Large intestine (tissue), 12 donors: Measurements from ENCODE around the gene RPS8. TPM values are rescaled to one million over a fixed set of nuclear protein-coding genes. Genes with fewer than 3 reads are reported as not detected.
"Not testable (repeated sequence)": the region's sequence is repeated elsewhere in the genome, so short reads cannot be mapped to it uniquely, and the experiment has no call there.

Source experiments
- DNase-seq, 2 donors: peaks; one replicate each; pipeline versions ENCODE4 v3.0.0 to v3.0.0-alpha.2; 2013
- H3K27ac ChIP-seq: one replicate; pipeline ENCODE4 v1.5.1; 2013; ENCODE audit warnings: low read length
- H3K27me3 ChIP-seq: 2 replicates; pipeline ENCODE4 v1.6.1; 2013; ENCODE audit warnings: low read length; ENCODE audit not compliant: control insufficient read depth, insufficient read depth
- H3K36me3 ChIP-seq: 2 replicates; pipeline ENCODE4 v1.6.1; 2013; ENCODE audit warnings: low read length; ENCODE audit not compliant: control insufficient read depth, insufficient read depth
- H3K4me1 ChIP-seq: one replicate; pipeline ENCODE4 v1.6.1; 2013; ENCODE audit warnings: low read length; ENCODE audit not compliant: control insufficient read depth, insufficient read depth
- H3K4me3 ChIP-seq: one replicate; pipeline ENCODE4 v1.5.1; 2013; ENCODE audit warnings: low read length
- H3K9me3 ChIP-seq: one replicate; pipeline ENCODE4 v1.6.1; 2013; ENCODE audit warnings: mild to moderate bottlenecking, low read depth, low read length, moderate library complexity; ENCODE audit not compliant: control insufficient read depth
- WGBS: methylation state at CpG from one replicate; pipeline ENCODE4 v1.1.5; 2013; ENCODE audit warnings: low lambda C conversion rate; ENCODE audit not compliant: insufficient coverage; 5-methylcytosine and 5-hydroxymethylcytosine counted together
- long read RNA-seq, 11 donors: transcript quantifications; one replicate each; lab custom pipeline, GENCODE V29; 2026
- polyA plus RNA-seq: library from polyadenylated mRNA; unstranded; fragments of 120-200 nt; gene quantifications from one replicate; pipeline ENCODE4 v1.2.1, GENCODE V29; 2013

The RPS8 gene
- 2,680 TPM for polyA plus RNA-seq
- long read RNA-seq, donor 1, transcript RPS8-203 (3 exons, 898 nt): minor isoform, 48 of 1,620 reads
- long read RNA-seq, donor 1, transcript RPS8-202 (6 exons, 881 nt): major isoform, 1,010 of 1,620 reads
- long read RNA-seq, donor 1, transcript RPS8-205 (2 exons, 391 nt): minor isoform, 53 of 1,620 reads
- long read RNA-seq, donor 1, transcript RPS8-207 (5 exons, 1,115 nt): minor isoform, 201 of 1,620 reads
- long read RNA-seq, donor 1, partial matches to known transcripts: 243 of 1,620 reads
- long read RNA-seq, donor 1, other reads (novel, unspliced or antisense): 49 of 1,620 reads
- long read RNA-seq, donor 2, transcript RPS8-205 (2 exons, 391 nt): minor isoform, 97 of 3,206 reads
- long read RNA-seq, donor 2, transcript RPS8-202 (6 exons, 881 nt): major isoform, 1,820 of 3,206 reads
- long read RNA-seq, donor 2, transcript RPS8-203 (3 exons, 898 nt): minor isoform, 140 of 3,206 reads
- long read RNA-seq, donor 2, transcript RPS8-207 (5 exons, 1,115 nt): minor isoform, 348 of 3,206 reads
- long read RNA-seq, donor 2, partial matches to known transcripts: 685 of 3,206 reads
- long read RNA-seq, donor 2, other reads (novel, unspliced or antisense): 89 of 3,206 reads
- long read RNA-seq, donor 3: 0 reads
- long read RNA-seq, donor 4, transcript RPS8-205 (2 exons, 391 nt): minor isoform, 25 of 385 reads
- long read RNA-seq, donor 4, transcript RPS8-202 (6 exons, 881 nt): major isoform, 200 of 385 reads
- long read RNA-seq, donor 4, transcript RPS8-203 (3 exons, 898 nt): minor isoform, 23 of 385 reads
- long read RNA-seq, donor 4, transcript RPS8-207 (5 exons, 1,115 nt): minor isoform, 48 of 385 reads
- long read RNA-seq, donor 4, partial matches to known transcripts: 82 of 385 reads
- long read RNA-seq, donor 4, other reads (novel, unspliced or antisense): 6 of 385 reads
- long read RNA-seq, donor 5, transcript RPS8-202 (6 exons, 881 nt): major isoform, 964 of 1,497 reads
- long read RNA-seq, donor 5, transcript RPS8-207 (5 exons, 1,115 nt): minor isoform, 177 of 1,497 reads
- long read RNA-seq, donor 5, transcript RPS8-203 (3 exons, 898 nt): minor isoform, 38 of 1,497 reads
- long read RNA-seq, donor 5, transcript RPS8-205 (2 exons, 391 nt): minor isoform, 43 of 1,497 reads
- long read RNA-seq, donor 5, partial matches to known transcripts: 210 of 1,497 reads
- long read RNA-seq, donor 5, other reads (novel, unspliced or antisense): 52 of 1,497 reads
- long read RNA-seq, donor 6, transcript RPS8-205 (2 exons, 391 nt): minor isoform, 312 of 3,709 reads
- long read RNA-seq, donor 6, transcript RPS8-203 (3 exons, 898 nt): minor isoform, 286 of 3,709 reads
- long read RNA-seq, donor 6, transcript RPS8-202 (6 exons, 881 nt): major isoform, 1,437 of 3,709 reads
- long read RNA-seq, donor 6, transcript RPS8-207 (5 exons, 1,115 nt): minor isoform, 414 of 3,709 reads
- long read RNA-seq, donor 6, partial matches to known transcripts: 1,109 of 3,709 reads
- long read RNA-seq, donor 6, other reads (novel, unspliced or antisense): 105 of 3,709 reads
- long read RNA-seq, donor 7, transcript RPS8-203 (3 exons, 898 nt): minor isoform, 93 of 1,754 reads
- long read RNA-seq, donor 7, transcript RPS8-207 (5 exons, 1,115 nt): minor isoform, 185 of 1,754 reads
- long read RNA-seq, donor 7, transcript RPS8-205 (2 exons, 391 nt): minor isoform, 95 of 1,754 reads
- long read RNA-seq, donor 7, transcript RPS8-202 (6 exons, 881 nt): major isoform, 790 of 1,754 reads
- long read RNA-seq, donor 7, partial matches to known transcripts: 520 of 1,754 reads
- long read RNA-seq, donor 7, other reads (novel, unspliced or antisense): 51 of 1,754 reads
- long read RNA-seq, donor 8, transcript RPS8-203 (3 exons, 898 nt): minor isoform, 199 of 4,301 reads
- long read RNA-seq, donor 8, transcript RPS8-202 (6 exons, 881 nt): major isoform, 2,330 of 4,301 reads
- long read RNA-seq, donor 8, transcript RPS8-207 (5 exons, 1,115 nt): minor isoform, 420 of 4,301 reads
- long read RNA-seq, donor 8, transcript RPS8-205 (2 exons, 391 nt): minor isoform, 171 of 4,301 reads
- long read RNA-seq, donor 8, partial matches to known transcripts: 1,003 of 4,301 reads
- long read RNA-seq, donor 8, other reads (novel, unspliced or antisense): 153 of 4,301 reads
- long read RNA-seq, donor 9, transcript RPS8-202 (6 exons, 881 nt): major isoform, 1,515 of 4,544 reads
- long read RNA-seq, donor 9, transcript RPS8-207 (5 exons, 1,115 nt): minor isoform, 401 of 4,544 reads
- long read RNA-seq, donor 9, transcript RPS8-205 (2 exons, 391 nt): minor isoform, 196 of 4,544 reads
- long read RNA-seq, donor 9, transcript RPS8-203 (3 exons, 898 nt): minor isoform, 235 of 4,544 reads
- long read RNA-seq, donor 9, partial matches to known transcripts: 2,053 of 4,544 reads
- long read RNA-seq, donor 9, other reads (novel, unspliced or antisense): 127 of 4,544 reads
- long read RNA-seq, donor 10, transcript RPS8-207 (5 exons, 1,115 nt): minor isoform, 383 of 3,347 reads
- long read RNA-seq, donor 10, transcript RPS8-203 (3 exons, 898 nt): minor isoform, 139 of 3,347 reads
- long read RNA-seq, donor 10, transcript RPS8-202 (6 exons, 881 nt): major isoform, 1,601 of 3,347 reads
- long read RNA-seq, donor 10, transcript RPS8-205 (2 exons, 391 nt): minor isoform, 151 of 3,347 reads
- long read RNA-seq, donor 10, partial matches to known transcripts: 906 of 3,347 reads
- long read RNA-seq, donor 10, other reads (novel, unspliced or antisense): 140 of 3,347 reads
- long read RNA-seq, donor 11, transcript RPS8-205 (2 exons, 391 nt): minor isoform, 103 of 1,998 reads
- long read RNA-seq, donor 11, transcript RPS8-202 (6 exons, 881 nt): major isoform, 1,000 of 1,998 reads
- long read RNA-seq, donor 11, transcript RPS8-203 (3 exons, 898 nt): minor isoform, 103 of 1,998 reads
- long read RNA-seq, donor 11, transcript RPS8-207 (5 exons, 1,115 nt): minor isoform, 222 of 1,998 reads
- long read RNA-seq, donor 11, partial matches to known transcripts: 504 of 1,998 reads
- long read RNA-seq, donor 11, other reads (novel, unspliced or antisense): 52 of 1,998 reads

DNA sequence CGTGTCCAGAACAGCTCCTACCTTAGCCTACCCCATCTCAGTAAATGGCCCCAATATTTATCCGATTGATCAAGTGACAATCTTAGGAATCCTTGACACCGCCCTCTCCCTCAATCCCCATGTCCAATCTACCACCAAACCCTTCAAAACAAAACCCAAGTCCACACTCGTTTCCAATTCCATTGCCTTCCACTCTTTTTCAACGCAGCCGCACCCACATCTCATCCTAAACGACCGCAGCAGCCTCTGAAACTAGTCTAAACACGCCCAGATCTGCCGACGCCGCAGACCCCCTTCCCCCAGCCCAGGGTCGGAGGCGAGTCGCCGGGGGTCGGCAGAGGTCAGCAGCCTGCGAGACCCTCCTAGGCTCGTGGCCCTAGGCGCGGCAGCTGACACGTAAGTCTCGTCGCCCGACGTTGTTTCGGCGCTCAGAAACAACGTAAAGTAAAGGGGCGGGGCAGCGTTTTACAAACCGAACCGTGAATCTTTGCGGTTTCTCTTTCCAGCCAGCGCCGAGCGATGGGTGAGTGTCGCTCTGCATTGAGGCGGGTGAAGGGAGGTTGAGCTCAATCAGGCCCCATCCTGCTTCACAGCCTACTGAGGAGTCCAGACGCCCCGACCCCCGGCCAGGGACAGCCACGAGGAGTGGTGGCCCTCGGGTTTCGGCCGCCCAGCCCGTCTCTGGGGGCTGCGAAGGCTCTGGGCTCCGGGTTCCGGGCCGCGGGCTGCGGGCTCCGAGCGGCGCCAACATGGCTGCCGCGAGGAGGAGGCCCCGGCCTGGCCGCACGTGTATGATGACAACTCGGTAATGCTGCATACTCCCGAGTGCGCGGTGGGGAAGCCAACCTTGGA is at the start of gene RPS8:
Gene RPS8 (plus strand): TSS at position 463 of the 852 bp plus-strand sequence. CDS start 57 bp downstream, at position 520.
- Histone ChIP-seq H3K9me3 (no peaks in the 10 kb centered on the region), H3K27ac (peak within 1 kb of the TSS; percentile 93), H3K4me3 (peak within 1 kb of the TSS; percentile 75), H3K27me3 (no peaks in the 10 kb centered on the region), H3K36me3 (peaks cover 31% of the 10 kb centered on the region), H3K4me1 (peaks cover 16% of the 10 kb centered on the region)
- peak; percentile 94 to 97 for DNase-seq
- WGBS: no CpG with 5 or more reads among the region's 65 CpGs

DNA sequence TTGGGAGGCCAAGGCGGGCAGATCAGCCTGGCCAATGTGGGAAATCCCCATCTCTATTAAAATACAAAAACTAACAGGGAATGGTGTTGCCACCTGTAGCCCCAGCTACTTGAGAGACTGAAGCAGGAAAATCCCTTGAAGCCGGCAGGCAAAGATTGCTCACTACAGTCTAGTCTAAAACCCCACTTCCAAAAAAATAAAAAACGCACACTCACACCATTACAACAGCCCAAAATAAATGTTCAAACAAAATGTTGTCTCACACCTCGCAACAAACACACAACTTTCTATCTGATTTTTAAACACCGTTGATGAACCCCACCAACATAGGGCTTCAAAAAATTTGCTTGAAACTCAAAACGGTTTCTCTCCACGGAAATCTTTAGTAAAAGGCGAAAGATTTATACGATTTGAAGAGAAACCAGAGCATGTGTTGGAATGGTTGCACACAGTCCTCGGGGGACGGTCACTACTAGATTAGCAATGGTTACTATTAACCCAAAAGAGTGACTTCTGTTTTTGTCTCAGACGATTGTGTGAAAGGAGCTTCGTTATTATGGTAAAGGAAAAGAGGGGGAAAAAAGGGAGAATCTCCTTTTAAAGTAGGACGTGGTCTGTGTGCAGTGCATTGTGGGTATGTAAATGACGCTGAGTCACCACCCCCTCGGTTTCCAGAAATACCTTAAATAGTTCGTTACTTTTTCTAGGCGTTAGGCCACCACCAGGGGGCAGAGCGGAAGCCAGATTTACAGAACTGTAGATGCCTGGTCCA is 44.4 kb upstream of the RPS8 start, which contains the start of gene RNU5D-1:
Gene RNU5D-1 (minus strand): TSS at position 430 of the 772 bp plus-strand sequence.
- DNase-seq: peak; percentile 91 to 94
- Histone ChIP-seq H3K27me3 (no peaks in the 10 kb centered on the region), H3K36me3 (no peaks in the 10 kb centered on the region), H3K4me1 (peaks cover 2% of the 10 kb centered on the region), H3K4me3 (peak within 1 kb of the TSS; percentile 20), H3K27ac (peak within 1 kb of the TSS; percentile 92), H3K9me3 (no peaks in the 10 kb centered on the region)
- WGBS: 0% methylated on average over 3 of the region's 19 CpGs

DNA sequence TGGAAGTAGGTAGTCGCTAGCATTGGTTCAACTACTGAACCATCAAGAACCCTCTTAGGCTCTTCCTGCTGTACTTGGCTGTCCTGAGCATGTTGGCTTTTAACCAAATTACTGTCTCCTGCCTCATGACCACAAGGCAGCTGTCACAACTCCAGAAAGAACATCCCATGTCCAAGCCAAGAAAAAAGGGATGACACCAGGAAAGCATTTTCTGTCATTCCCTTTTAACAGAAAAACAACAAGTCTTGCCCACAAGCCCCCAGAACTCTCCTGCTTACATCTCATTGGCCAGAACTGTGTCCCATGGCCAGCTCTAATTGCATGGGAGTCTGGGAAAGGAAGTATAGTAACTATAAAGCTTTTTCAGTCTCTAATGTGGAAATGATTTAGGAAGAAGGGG is 42.0 kb upstream of the RPS8 start:
- H3K36me3 ChIP-seq: no peaks in the 10 kb centered on the region
- peaks cover 2% of the 10 kb centered on the region for H3K4me1 ChIP-seq
- DNase-seq: peak in 1 of 2 donors; percentile 40
- no CpG with 5 or more reads among the region's 1 CpG for WGBS
- H3K9me3 ChIP-seq: peaks cover 5% of the 10 kb centered on the region
- no peaks in the 10 kb centered on the region for H3K27me3 ChIP-seq
- no peak overlapping the region for H3K4me3 ChIP-seq
- H3K27ac ChIP-seq: no peak overlapping the region

DNA sequence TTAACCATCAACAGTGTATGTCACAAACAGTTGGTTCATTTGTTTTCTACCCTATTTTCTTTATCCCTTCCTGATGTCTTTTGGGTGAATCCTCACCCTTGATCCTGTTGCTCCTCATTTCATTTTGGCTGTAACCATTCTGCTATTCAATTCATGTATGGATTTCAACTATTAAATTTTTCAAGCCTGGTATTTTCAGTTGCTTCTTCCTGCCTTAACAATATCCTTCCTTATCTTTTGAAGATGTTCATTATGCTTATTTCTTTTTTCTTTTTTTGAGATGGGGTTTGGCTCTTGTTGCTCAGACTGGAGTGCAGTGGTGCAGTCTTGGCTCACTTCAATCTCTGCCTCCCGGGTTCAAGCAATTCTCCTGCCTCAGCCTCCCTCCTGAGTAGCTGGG is 41.6 kb upstream of the RPS8 start:
- Histone ChIP-seq H3K36me3 (no peaks in the 10 kb centered on the region), H3K27me3 (no peaks in the 10 kb centered on the region), H3K4me1 (peaks cover 2% of the 10 kb centered on the region), H3K4me3 (no peak overlapping the region), H3K27ac (no peak overlapping the region), H3K9me3 (peaks cover 9% of the 10 kb centered on the region)
- no peak for DNase-seq
- no CpG with 5 or more reads among the region's 1 CpG for WGBS

DNA sequence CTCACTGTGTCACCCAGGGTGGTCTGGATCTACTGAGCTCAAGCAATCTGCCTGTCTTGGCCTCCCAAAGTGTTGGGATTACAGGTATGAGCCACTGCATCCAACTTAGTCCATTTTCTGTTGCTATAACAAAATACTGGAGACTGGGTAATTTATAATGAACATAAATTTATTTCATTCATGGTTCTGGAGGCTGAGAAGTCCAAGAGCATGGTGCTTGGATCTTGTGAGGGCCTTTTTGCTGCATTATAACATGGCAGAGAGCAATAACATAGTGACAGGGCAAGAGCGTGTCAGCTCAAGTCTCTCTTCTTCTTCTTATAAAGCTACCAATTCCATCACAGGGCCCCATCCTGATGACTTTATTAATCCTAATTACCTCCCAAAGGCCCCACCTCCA is 39.3 kb upstream of the RPS8 start:
- no peaks in the 10 kb centered on the region for H3K27me3 ChIP-seq
- H3K9me3 ChIP-seq: peaks cover 9% of the 10 kb centered on the region
- WGBS: 100% methylated on average over 1 of the region's 1 CpG
- no peak overlapping the region for H3K27ac ChIP-seq
- H3K4me1 ChIP-seq: peaks cover 8% of the 10 kb centered on the region
- DNase-seq: no peak
- H3K4me3 ChIP-seq: no peak overlapping the region
- H3K36me3 ChIP-seq: no peaks in the 10 kb centered on the region

DNA sequence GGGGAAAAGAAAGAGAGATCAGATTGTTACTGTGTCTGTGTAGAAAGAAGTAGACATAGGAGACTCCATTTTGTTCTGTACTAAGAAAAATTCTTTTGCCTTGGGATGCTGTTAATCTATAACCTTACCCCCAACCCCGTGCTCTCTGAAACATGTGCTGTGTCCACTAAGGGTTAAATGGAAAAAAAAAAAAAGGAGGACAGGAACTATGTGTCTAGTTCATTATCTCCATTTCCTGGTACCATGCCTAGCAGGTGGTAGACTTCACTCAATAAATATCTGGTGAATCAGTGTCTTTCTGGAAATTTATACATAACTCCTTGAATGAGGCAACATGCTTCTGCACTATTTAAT is 36.4 kb upstream of the RPS8 start:
- DNase-seq, H3K4me1 ChIP-seq, H3K36me3 ChIP-seq, H3K27me3 ChIP-seq, H3K9me3 ChIP-seq: not testable (repeated sequence)
- H3K4me3 ChIP-seq: peak overlapping the region; percentile 59
- peak overlapping the region; percentile 79 for H3K27ac ChIP-seq
- WGBS: no CpG with 5 or more reads among the region's 1 CpG
